Right cardiac atrium (tissue), 5 donors: ENCODE data around the gene ASZ1. TPM values are rescaled to one million over a fixed set of nuclear protein-coding genes. Genes with fewer than 3 reads are reported as not detected.

Experiments used
- ATAC-seq, 2 donors: fragments of 200-7000 bp; cut with Tn5 transposase; one replicate each; pipeline versions ENCODE4 v1.8.0 to v1.9.1; 2020; ENCODE audit warnings: moderate library complexity in 2 of 2, mild to moderate bottlenecking in 1 of 2
- DNase-seq, 3 donors: peaks; one replicate each; pipeline ENCODE4 v3.0.0-alpha.2; 2020
- H3K27ac ChIP-seq: one replicate; pipeline ENCODE4 v1.5.1; 2013; ENCODE audit warnings: mild to moderate bottlenecking, low read length, control low read depth, moderate library complexity
- H3K27me3 ChIP-seq: one replicate; pipeline ENCODE4 v1.6.1; 2013; ENCODE audit not compliant: control insufficient read depth, insufficient read depth
- H3K4me1 ChIP-seq: one replicate; pipeline ENCODE4 v1.6.1; 2013; ENCODE audit warnings: low read length; ENCODE audit not compliant: control insufficient read depth, insufficient read depth
- H3K4me3 ChIP-seq: one replicate; pipeline ENCODE4 v1.5.1; 2013; ENCODE audit warnings: low read length, control low read depth
- H3K9me3 ChIP-seq: one replicate; pipeline ENCODE4 v1.6.1; 2013; ENCODE audit warnings: low read length; ENCODE audit not compliant: control insufficient read depth
- WGBS: extraction: QIAGEN DNeasy Blood & Tissue Kit; methylation state at CpG from one replicate; pipeline ENCODE4 v1.1.7; 2013; 5-methylcytosine and 5-hydroxymethylcytosine counted together
- intact Hi-C, 4 donors: fragments of 100-400 bp; cut with DNase I; formaldehyde crosslinking; loops; one replicate each; pipeline versions ENCODE4 v1.11.0 to v1.14.0; 2022 to 2023
- polyA plus RNA-seq: library from polyadenylated mRNA; stranded (reverse); fragments of 200-250 nt; gene quantifications from one replicate; pipeline ENCODE4 v1.2.3, GENCODE V29; 2013
- total RNA-seq, 4 donors: library from RNA; stranded (reverse); fragmentation: NEBNext Ultra II Directional; extraction: Animal tissue kit (Norgen Biotek cat#: 25700); gene quantifications; one replicate each; pipeline ENCODE4 v1.2.1, GENCODE V29; 2021
- donor health status: healthy with polysubstance abuse.
- donor health status: DM: no; HTN: yes; CAD: no.
- donor health status: DM: no; HTN: no; CAD: no.
- donor health status: DM: no; HTN: yes; CAD: no; lungs with severe emphysema.
- donor health status: DM: yes; HTN: yes; CAD: no.

Gene ASZ1
- total and polyA plus RNA-seq, 5 donors, result not detected

DNA sequence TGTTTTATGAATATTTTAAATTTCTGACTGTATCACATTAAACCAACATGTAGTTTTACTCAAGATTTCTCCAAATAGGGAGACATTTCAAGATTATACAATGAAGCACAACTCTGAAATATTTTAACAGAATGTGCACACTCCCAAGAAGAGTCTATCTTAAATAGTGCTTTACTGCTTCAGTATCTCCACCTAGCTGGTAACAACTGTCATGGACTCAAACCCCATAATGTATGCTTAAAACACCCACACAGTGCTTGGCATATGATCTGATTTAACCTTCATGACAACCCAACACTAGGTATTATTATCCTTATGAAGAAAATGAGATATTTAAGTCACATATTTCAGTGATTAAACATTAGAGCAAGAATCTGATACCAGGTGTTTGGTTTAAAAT, 45.9 kb downstream of the ASZ1 start:
- H3K9me3 ChIP-seq, result no peaks in the 10 kb centered on the region
- H3K4me3 ChIP-seq, result no peak overlapping the region
- no peak for ATAC-seq
- no peaks in the 10 kb centered on the region for H3K4me1 ChIP-seq
- intact Hi-C loops, result loop anchor here in 3 of 4 donors (10.0 kb wide), 2 partner anchors 157 to 167 kb away; no protein-coding TSS in a partner anchor
- H3K27me3 ChIP-seq, result no peaks in the 10 kb centered on the region
- DNase-seq, result no peak
- H3K27ac ChIP-seq, result no peak overlapping the region

DNA sequence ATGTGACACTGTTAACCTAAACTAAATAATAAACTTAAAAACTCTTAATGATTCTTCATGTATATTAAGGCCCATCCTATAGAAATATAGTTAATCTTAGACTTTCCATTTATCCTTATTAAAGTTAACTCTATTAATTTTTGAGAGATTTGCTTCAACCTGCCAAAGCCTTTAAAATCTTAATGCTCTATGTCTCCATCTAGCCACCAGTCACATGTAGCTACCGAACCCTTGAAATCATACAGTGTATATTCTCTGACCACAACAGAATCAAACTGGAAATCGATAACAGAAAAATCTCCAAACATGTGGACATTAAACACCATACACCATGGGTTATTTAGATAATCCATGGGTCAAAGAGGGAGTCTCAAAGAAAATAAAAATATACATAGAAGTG, 51.9 kb downstream of the ASZ1 start:
- Histone ChIP-seq H3K4me3 (no peak overlapping the region), H3K27ac (no peak overlapping the region), H3K4me1 (no peaks in the 10 kb centered on the region), H3K9me3 (no peaks in the 10 kb centered on the region), H3K27me3 (no peaks in the 10 kb centered on the region)
- intact Hi-C loops, result no loop called here
- WGBS, result 67% methylated on average over 2 of the region's 2 CpGs
- ATAC-seq, result no peak
- DNase-seq, result no peak

DNA sequence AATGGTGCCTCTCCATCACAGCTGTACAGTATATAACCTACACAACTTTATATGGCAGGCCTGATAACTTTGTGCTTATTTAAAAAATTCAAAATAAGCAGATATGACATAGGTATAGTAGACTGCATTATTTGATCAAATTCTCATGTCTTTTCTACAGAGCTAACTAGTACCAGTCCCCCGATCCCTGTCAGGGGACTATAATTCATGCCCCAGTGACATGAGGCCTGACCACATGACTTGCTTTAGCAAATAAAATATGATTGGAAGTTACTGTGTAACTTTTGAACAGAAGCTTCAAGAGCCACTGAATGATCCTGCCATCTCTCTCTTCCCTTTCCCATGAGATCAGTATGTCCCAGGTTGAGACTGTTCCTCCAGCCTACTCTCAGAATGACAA, 55.2 kb downstream of the ASZ1 start:
- intact Hi-C loops, result no loop called here
- ATAC-seq (no peak), DNase-seq (no peak)
- Histone ChIP-seq H3K4me3 (no peak overlapping the region), H3K4me1 (no peaks in the 10 kb centered on the region), H3K9me3 (no peaks in the 10 kb centered on the region), H3K27me3 (no peaks in the 10 kb centered on the region), H3K27ac (no peak overlapping the region)
- WGBS, result 89% methylated on average over 1 of the region's 1 CpG

DNA sequence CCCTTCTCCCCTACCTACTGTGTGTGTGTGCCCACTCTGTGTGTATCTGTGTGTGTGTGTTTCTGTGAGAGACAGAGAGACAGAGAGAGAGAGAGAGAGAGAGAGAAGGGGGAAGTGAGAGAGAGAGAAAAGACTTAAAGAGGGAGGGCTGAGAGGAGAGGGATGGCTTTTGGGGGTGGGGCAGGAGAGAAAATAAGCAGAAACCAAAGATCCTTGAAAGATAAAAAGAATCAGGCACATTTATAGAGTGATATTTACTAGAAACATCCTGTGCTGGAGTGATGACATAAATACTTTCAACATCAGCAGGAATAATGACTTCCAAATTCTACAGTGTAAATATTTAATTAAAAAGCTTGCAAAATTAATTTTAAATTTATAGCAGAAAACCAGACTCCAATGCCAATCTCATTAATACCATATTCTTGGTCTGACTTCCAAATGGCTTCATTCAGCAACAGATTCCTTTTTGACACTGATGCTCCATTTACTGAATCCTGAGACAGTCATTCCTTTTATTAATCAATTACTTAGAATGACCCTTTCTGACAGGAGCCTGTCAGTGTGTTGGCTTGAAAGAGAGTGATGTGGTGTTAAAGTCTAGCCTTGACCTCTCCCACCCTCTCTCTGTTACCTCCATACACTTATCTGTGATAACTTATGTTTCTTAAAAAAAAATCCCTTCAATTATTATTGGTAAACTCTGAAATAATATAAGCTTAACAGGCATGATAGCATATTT, 62.8 kb downstream of the ASZ1 start:
- no peak overlapping the region for H3K27ac ChIP-seq
- H3K4me1 ChIP-seq, result no peaks in the 10 kb centered on the region
- no peaks in the 10 kb centered on the region for H3K27me3 ChIP-seq
- intact Hi-C loops, result no loop called here
- H3K9me3 ChIP-seq, result no peaks in the 10 kb centered on the region
- no peak for DNase-seq
- ATAC-seq, result no peak
- no peak overlapping the region for H3K4me3 ChIP-seq

DNA sequence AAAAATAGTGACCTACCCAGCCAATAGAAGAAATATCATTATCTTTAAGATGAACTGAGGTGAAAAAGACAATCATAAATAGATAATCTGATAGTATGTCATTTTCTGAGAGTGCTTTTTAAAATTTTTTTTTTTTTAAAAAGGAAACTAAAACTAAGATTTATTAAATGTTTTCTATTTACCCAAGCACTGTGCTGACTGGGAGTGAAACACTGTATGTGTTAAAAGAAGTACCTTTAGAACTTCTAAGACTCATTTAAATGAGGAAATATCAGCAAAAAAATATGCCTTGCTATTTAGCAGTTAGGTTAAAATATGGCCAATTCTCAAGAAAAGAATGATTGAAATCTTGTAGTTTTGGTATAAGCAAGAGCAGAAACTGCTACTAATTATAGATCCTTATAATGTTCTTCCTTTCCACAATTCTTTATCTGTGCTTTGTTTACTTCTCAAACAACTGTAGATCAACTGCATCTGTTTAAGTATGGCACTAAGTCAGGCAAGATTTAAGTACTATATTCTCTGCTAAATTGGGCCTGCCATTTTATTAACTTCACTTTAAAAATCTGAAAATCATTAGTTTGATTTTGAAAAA, 64.9 kb downstream of the ASZ1 start:
- ATAC-seq, result no peak
- Histone ChIP-seq H3K27me3 (no peaks in the 10 kb centered on the region), H3K4me1 (no peaks in the 10 kb centered on the region), H3K27ac (no peak overlapping the region), H3K9me3 (no peaks in the 10 kb centered on the region), H3K4me3 (no peak overlapping the region)
- intact Hi-C loops, result no loop called here
- no peak for DNase-seq

DNA sequence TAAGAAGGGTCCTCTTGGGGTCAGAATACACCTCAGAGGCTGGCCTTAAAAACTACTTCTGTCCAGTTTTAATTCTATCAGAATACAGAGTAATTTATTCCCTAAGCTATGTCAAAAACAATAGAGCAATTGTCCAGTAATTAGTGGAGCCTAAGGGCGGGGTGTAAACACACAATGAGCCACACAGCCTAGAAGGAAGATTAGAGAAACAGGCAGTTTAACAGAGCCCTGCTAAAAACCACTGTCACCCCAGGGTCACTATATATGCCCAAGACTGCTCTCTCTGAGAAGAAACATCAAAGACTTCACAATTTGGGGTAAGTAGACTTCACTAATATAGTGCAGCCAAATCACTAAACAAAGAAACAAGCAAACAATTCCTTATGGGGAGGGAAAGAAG, 77.3 kb downstream of the ASZ1 start:
- H3K27me3 ChIP-seq, result no peaks in the 10 kb centered on the region
- H3K4me3 ChIP-seq, result no peak overlapping the region
- no peaks in the 10 kb centered on the region for H3K9me3 ChIP-seq
- DNase-seq (no peak), ATAC-seq (no peak)
- intact Hi-C loops, result no loop called here
- no peaks in the 10 kb centered on the region for H3K4me1 ChIP-seq
- no peak overlapping the region for H3K27ac ChIP-seq
- WGBS, result 68% methylated on average over 1 of the region's 1 CpG

DNA sequence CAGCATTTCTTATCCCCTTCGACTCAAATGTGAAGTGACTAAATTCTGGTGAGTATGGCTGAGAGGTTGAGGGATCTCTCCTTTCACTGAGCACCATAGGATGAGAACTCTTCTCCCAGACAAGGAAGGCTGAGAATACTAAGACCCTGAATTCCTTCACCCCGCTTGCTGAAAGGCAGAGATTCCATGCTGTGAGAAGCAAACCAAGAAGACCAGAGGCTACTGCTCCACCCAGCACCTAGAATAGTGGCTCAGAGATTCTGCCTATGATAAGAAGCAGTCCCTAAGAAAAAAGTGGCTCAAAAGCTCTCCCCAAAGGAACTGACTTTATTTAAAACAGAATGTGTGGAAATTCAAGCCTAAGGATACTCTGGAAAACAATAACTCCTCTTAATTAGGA, 77.7 kb downstream of the ASZ1 start:
- ATAC-seq, result no peak
- intact Hi-C loops, result no loop called here
- no peaks in the 10 kb centered on the region for H3K27me3 ChIP-seq
- 83% methylated on average over 2 of the region's 2 CpGs for WGBS
- H3K27ac ChIP-seq, result no peak overlapping the region
- no peaks in the 10 kb centered on the region for H3K9me3 ChIP-seq
- no peak overlapping the region for H3K4me3 ChIP-seq
- DNase-seq, result no peak
- H3K4me1 ChIP-seq, result no peaks in the 10 kb centered on the region

DNA sequence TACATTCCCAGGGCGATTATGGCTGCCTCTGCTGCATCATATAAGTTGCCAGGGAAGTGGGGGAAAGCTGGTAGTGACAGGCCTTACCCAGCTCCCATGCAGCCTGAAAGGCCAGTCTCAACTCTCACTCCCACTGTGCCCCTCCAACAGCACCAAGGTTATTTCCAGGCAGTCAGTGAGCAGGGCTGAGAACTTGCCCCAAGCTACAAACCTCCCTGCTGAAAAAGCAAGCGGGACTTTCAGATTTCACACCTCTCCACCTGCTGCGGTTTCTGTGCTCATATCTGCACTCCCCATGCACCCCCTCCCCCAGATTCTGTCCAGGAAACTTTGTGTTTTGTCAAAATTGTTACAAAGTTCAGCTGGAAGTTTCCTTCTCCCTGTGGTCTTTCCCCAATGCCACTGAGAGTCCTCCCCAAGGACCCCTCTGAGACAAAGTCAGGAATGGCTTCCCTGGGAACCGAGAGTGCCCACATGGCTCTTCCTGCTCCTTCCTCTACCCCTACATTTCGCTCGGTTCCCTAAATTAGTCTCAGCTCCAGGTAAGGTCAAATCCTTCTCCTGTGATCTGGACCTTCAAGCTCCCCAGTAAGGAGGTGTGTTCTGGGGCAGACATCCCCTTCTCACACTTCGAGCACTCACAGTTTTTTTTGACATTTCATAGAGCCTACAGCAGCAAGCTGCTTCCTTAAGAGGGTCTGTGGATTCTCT, 79.2 kb downstream of the ASZ1 start:
- 85% methylated on average over 7 of the region's 7 CpGs for WGBS
- DNase-seq (no peak), ATAC-seq (no peak)
- Histone ChIP-seq H3K27ac (no peak overlapping the region), H3K4me3 (no peak overlapping the region), H3K4me1 (no peaks in the 10 kb centered on the region), H3K9me3 (no peaks in the 10 kb centered on the region), H3K27me3 (no peaks in the 10 kb centered on the region)
- intact Hi-C loops, result no loop called here

DNA sequence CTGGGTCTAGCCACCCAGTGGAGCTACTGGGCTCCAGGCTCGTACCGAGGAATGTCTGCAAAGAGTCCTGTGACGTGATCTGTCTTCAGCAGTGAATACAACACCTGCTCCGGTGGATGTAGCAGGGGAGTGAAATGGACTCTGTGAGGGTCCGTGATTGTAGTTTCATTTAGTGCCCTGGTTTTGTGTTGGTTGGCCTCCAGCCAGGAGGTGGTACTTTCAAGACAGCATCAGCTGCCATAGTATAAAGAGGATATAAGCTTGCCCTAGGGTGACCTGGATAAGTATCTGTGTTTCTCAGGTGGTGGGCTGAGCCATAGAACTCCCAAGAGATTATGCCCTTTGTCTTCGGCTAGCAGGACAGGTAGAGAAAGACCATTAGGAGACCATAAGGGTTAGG, 79.8 kb downstream of the ASZ1 start:
- WGBS, result 69% methylated on average over 6 of the region's 6 CpGs
- no peaks in the 10 kb centered on the region for H3K27me3 ChIP-seq
- intact Hi-C loops, result no loop called here

DNA sequence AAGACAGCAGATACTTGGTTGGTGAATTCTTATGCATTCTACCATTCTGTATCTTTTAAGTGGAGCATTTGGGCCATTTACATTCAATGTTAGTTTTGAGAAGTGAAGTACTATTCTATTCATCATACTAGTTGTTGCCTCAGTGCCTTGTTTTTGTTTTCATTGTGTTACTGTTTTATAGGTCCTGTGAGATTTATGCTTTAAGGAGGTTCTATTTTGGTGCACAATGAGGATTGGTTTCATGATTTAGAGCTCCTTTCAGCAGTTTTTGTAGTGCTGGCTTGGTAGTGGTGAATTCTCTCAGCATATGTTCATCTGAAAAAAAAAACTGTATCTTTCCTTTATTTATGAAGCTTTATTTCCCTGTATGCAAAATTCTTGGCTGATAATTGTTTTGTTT, 81.1 kb downstream of the ASZ1 start:
- H3K27me3 ChIP-seq, result no peaks in the 10 kb centered on the region
- H3K4me3 ChIP-seq, result no peak overlapping the region
- no peak for ATAC-seq
- DNase-seq, result no peak
- intact Hi-C loops, result no loop called here
- no peak overlapping the region for H3K27ac ChIP-seq
- H3K4me1 ChIP-seq, result no peaks in the 10 kb centered on the region
- no peaks in the 10 kb centered on the region for H3K9me3 ChIP-seq

More for the DNA sequence above, 79.8 kb downstream of the ASZ1 start:
- no peak for DNase-seq
- Histone ChIP-seq H3K27ac (no peak overlapping the region), H3K4me3 (no peak overlapping the region), H3K9me3 (no peaks in the 10 kb centered on the region), H3K4me1 (no peaks in the 10 kb centered on the region)
- ATAC-seq, result no peak

DNA sequence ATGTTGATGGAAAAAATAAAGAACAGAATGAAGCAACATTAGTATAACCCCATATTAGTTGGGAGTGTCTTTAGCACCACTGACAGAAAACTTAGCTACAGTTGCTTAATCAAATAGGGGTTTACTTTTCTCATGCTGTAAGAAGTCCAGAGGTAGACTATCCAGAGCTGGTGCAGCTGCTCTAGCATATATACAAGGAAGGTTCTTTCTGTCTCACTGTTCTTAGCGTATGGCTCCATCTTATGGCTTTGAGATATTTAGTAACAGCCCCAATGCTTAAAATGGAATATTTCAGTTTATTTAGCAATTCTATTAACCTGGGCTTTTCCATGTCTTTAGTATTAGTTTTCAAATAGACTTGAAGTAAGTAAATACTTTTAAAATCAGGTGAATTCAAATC, 89.3 kb downstream of the ASZ1 start:
- Histone ChIP-seq H3K4me1 (no peaks in the 10 kb centered on the region), H3K9me3 (no peaks in the 10 kb centered on the region), H3K27me3 (no peaks in the 10 kb centered on the region), H3K4me3 (no peak overlapping the region), H3K27ac (no peak overlapping the region)
- no peak for DNase-seq
- ATAC-seq, result no peak
- intact Hi-C loops, result no loop called here
- 86% methylated on average over 1 of the region's 1 CpG for WGBS
